Kidney epithelial cell (primary cell): ENCODE measurements around the gene VTI1A. TPM values are rescaled to one million over a fixed set of nuclear protein-coding genes. Genes with fewer than 3 reads are reported as not detected.

Experiments used
- DNase-seq: peaks from one replicate; pipeline ENCODE4 v3.0.0-alpha.2; 2010; ENCODE audit warnings: low read depth
- H3K27me3 ChIP-seq: 2 replicates; pipeline ENCODE4 v1.6.0; 2011; ENCODE audit warnings: low read length; ENCODE audit not compliant: control insufficient read depth, insufficient read depth
- H3K36me3 ChIP-seq: 2 replicates; pipeline ENCODE4 v1.5.1; 2011; ENCODE audit warnings: low read length; ENCODE audit not compliant: control insufficient read depth, insufficient read depth
- H3K4me3 ChIP-seq: 2 replicates; pipeline ENCODE4 v1.5.1; 2011; ENCODE audit warnings: low read depth, mild to moderate bottlenecking, control low read depth, low read length
- total RNA-seq: library from RNA; depleted of rRNA; stranded (reverse); fragments of >200 nt; gene quantifications from 2 replicates; pipeline ENCODE4 v1.2.3, GENCODE V29; 2015
- TF ChIP-seq, protein P1 (sequence below): IDR thresholded peaks from 2 replicates; pipeline ENCODE4 v1.5.1; 2011; ENCODE audit warnings: mild to moderate bottlenecking, moderate library complexity, low read length, control low read depth, inconsistent platforms; ENCODE audit not compliant: insufficient read depth, poor library complexity, severe bottlenecking

Gene VTI1A
- total RNA-seq, 1 donor from 2014 or later: 45.7 TPM

- Histone ChIP-seq H3K27me3 (no peaks in the 10 kb centered on the region), H3K4me3 (no peak overlapping the region), H3K36me3 (no peaks in the 10 kb centered on the region)
- TF ChIP-seq, protein P1, sequence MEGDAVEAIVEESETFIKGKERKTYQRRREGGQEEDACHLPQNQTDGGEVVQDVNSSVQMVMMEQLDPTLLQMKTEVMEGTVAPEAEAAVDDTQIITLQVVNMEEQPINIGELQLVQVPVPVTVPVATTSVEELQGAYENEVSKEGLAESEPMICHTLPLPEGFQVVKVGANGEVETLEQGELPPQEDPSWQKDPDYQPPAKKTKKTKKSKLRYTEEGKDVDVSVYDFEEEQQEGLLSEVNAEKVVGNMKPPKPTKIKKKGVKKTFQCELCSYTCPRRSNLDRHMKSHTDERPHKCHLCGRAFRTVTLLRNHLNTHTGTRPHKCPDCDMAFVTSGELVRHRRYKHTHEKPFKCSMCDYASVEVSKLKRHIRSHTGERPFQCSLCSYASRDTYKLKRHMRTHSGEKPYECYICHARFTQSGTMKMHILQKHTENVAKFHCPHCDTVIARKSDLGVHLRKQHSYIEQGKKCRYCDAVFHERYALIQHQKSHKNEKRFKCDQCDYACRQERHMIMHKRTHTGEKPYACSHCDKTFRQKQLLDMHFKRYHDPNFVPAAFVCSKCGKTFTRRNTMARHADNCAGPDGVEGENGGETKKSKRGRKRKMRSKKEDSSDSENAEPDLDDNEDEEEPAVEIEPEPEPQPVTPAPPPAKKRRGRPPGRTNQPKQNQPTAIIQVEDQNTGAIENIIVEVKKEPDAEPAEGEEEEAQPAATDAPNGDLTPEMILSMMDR: no peak
- no peak for DNase-seq
These were observed 116.0 kb downstream of the VTI1A start for GRCh38 chr10:112562809-112563663.

- no peak for DNase-seq
- no peaks in the 10 kb centered on the region for H3K27me3 ChIP-seq
- H3K4me3 ChIP-seq: no peak overlapping the region
- TF ChIP-seq, protein P1: no peak
- H3K36me3 ChIP-seq: no peaks in the 10 kb centered on the region
These were observed 117.3 kb downstream of the VTI1A start for GRCh38 chr10:112564337-112564736.

DNA sequence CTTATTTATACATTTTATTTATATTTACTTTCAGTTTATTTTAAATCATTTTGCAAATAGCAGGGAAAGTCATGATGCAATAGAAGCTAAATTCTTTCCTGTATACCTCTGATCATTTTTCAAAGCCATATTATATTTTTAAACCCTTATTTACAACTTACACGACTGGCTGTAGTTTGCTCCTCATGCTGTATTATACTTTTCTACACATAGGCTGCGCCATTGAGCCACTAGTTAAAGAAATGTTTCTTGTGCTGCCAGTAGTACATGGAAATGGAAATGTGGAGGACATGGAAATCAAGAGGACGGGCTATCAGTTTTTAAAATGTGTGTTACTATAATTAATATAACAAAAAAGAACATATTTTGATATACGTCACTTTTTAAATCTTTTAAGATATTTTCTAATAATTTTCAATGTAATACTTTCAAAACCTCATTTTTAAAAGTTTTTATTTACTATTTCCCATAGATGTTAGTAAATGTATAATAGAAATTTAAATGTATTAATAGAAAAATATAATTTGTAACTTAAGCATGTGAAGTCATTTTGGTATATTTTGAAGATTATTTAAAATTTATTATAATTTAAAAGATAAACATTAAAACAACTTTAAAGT is 118.5 kb downstream of the VTI1A start:
- no peaks in the 10 kb centered on the region for H3K36me3 ChIP-seq
- TF ChIP-seq, protein P1: peak; percentile 71
- peak; percentile 7 for DNase-seq
- no peak overlapping the region for H3K4me3 ChIP-seq
- H3K27me3 ChIP-seq: no peaks in the 10 kb centered on the region

GRCh38 chr10:112570585-112570984 is 123.6 kb downstream of the VTI1A start:
- DNase-seq: no peak
- TF ChIP-seq, protein P1: no peak
- Histone ChIP-seq H3K36me3 (no peaks in the 10 kb centered on the region), H3K27me3 (no peaks in the 10 kb centered on the region), H3K4me3 (no peak overlapping the region)

DNA sequence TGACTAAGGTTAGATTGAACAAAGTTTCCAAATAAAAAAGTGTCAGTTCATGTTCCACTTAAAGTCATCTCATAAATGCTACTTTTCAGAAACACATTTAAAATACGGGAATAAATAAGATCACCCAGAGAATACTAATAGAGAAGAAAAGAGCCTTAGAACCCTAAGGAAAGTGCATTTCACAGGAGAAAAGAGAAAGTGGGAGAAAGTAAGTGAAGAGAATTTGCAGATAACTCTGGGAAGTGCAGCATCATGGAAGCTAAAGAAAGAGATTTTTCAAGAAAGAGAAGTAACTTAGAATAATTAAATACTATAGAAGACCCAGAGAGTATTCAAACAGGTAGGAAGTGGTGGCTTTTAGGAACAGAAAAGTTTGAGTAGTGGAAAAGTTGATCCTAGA is 132.6 kb downstream of the VTI1A start:
- H3K27me3 ChIP-seq: no peaks in the 10 kb centered on the region
- TF ChIP-seq, protein P1: no peak
- H3K36me3 ChIP-seq: no peaks in the 10 kb centered on the region
- H3K4me3 ChIP-seq: no peak overlapping the region
- DNase-seq: no peak
